GM23338 (cell line): ENCODE data around the gene ANKK1.

Source experiments
- CREB1 ChIP-seq: fragments of 250-450 bp; sonication (Bioruptor Pico); IDR thresholded peaks from 2 replicates; pipeline ENCODE4 v1.5.0; 2020; ENCODE audit warnings: low read depth, mild to moderate bottlenecking, moderate library complexity
- EZH2 ChIP-seq: fragments of 200-600 bp; sonication (generic); IDR thresholded peaks from one replicate; pipeline ENCODE4 v1.8.0; 2017; ENCODE audit warnings: antibody characterized with exemption, mild to moderate bottlenecking, low read depth; ENCODE audit not compliant: unreplicated experiment
- EZH2phosphoT487 ChIP-seq: fragments of 200-600 bp; sonication (generic); IDR thresholded peaks from one replicate; pipeline ENCODE4 v1.8.1; 2018; ENCODE audit warnings: antibody characterized with exemption; ENCODE audit not compliant: unreplicated experiment
- JUNB ChIP-seq: IDR thresholded peaks from one replicate; pipeline ENCODE4 v1.6.1; 2016; ENCODE audit warnings: antibody characterized with exemption; ENCODE audit not compliant: unreplicated experiment
- NANOG ChIP-seq: IDR thresholded peaks from 2 replicates; pipeline ENCODE4 v1.6.1; 2016; ENCODE audit warnings: antibody characterized with exemption, borderline replicate concordance
- POLR2AphosphoS5 ChIP-seq: IDR thresholded peaks from 2 replicates; pipeline ENCODE4 v1.6.1; 2016; ENCODE audit warnings: antibody characterized with exemption, low read depth
- ZNF114 ChIP-seq: fragments of 250-450 bp; sonication (Bioruptor Pico); IDR thresholded peaks from 2 replicates; pipeline ENCODE4 v1.5.0; 2020; ENCODE audit warnings: mild to moderate bottlenecking, moderate library complexity
- TF ChIP-seq, protein P1 (sequence below), 2 experiments: fragments of 200-600 bp in 1 of 2; sonication (generic) in 1 of 2; conservative IDR thresholded peaks; 2 replicates each; pipeline versions ENCODE4 v1.5.1 to v1.6.1; 2016 to 2017; ENCODE audit warnings: antibody characterized with exemption in 2 of 2, low read depth in 2 of 2, mild to moderate bottlenecking in 2 of 2, moderate library complexity in 1 of 2
- TF ChIP-seq, protein P2 (sequence below): fragments of 250-450 bp; sonication (Bioruptor Pico); IDR thresholded peaks from 2 replicates; pipeline ENCODE4 v1.5.0; 2020; ENCODE audit warnings: mild to moderate bottlenecking, moderate library complexity
- TF ChIP-seq, protein P3 (sequence below): IDR thresholded peaks from one replicate; pipeline ENCODE4 v1.6.1; 2018; ENCODE audit warnings: antibody characterized with exemption; ENCODE audit not compliant: unreplicated experiment

DNA sequence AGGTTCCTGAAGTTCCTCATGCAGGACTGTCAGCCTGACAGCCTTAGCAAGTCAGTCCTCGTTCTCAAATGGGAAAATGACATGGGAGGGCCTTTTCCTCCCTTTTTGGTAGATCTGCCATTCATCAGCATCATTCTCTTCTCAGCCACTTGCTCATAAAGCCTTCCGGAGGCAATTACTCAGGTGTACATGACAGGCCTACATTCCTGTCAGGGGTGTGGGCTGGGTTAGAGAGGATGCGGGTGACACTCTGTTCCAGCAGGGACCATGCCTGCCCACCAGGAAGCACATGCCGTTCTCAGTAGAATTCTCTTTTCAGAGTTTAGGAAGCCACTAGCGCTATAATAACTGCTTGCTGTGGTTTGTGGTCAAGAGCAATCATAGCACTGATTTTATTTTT is 24.2 kb upstream of the ANKK1 start:
- TF ChIP-seq ZNF114 (CRISPR knock-in tag) (no peak), EZH2phosphoT487 (no peak), EZH2 (no peak), CREB1 (CRISPR knock-in tag) (no peak), POLR2AphosphoS5 (no peak), JUNB (no peak), NANOG (no peak)
- TF ChIP-seq, protein P1, sequence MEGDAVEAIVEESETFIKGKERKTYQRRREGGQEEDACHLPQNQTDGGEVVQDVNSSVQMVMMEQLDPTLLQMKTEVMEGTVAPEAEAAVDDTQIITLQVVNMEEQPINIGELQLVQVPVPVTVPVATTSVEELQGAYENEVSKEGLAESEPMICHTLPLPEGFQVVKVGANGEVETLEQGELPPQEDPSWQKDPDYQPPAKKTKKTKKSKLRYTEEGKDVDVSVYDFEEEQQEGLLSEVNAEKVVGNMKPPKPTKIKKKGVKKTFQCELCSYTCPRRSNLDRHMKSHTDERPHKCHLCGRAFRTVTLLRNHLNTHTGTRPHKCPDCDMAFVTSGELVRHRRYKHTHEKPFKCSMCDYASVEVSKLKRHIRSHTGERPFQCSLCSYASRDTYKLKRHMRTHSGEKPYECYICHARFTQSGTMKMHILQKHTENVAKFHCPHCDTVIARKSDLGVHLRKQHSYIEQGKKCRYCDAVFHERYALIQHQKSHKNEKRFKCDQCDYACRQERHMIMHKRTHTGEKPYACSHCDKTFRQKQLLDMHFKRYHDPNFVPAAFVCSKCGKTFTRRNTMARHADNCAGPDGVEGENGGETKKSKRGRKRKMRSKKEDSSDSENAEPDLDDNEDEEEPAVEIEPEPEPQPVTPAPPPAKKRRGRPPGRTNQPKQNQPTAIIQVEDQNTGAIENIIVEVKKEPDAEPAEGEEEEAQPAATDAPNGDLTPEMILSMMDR (conservative IDR thresholded peaks at IDR 0.05; ENCODE audit: low read depth in 2 of 2): no peak
- TF ChIP-seq, protein P2, sequence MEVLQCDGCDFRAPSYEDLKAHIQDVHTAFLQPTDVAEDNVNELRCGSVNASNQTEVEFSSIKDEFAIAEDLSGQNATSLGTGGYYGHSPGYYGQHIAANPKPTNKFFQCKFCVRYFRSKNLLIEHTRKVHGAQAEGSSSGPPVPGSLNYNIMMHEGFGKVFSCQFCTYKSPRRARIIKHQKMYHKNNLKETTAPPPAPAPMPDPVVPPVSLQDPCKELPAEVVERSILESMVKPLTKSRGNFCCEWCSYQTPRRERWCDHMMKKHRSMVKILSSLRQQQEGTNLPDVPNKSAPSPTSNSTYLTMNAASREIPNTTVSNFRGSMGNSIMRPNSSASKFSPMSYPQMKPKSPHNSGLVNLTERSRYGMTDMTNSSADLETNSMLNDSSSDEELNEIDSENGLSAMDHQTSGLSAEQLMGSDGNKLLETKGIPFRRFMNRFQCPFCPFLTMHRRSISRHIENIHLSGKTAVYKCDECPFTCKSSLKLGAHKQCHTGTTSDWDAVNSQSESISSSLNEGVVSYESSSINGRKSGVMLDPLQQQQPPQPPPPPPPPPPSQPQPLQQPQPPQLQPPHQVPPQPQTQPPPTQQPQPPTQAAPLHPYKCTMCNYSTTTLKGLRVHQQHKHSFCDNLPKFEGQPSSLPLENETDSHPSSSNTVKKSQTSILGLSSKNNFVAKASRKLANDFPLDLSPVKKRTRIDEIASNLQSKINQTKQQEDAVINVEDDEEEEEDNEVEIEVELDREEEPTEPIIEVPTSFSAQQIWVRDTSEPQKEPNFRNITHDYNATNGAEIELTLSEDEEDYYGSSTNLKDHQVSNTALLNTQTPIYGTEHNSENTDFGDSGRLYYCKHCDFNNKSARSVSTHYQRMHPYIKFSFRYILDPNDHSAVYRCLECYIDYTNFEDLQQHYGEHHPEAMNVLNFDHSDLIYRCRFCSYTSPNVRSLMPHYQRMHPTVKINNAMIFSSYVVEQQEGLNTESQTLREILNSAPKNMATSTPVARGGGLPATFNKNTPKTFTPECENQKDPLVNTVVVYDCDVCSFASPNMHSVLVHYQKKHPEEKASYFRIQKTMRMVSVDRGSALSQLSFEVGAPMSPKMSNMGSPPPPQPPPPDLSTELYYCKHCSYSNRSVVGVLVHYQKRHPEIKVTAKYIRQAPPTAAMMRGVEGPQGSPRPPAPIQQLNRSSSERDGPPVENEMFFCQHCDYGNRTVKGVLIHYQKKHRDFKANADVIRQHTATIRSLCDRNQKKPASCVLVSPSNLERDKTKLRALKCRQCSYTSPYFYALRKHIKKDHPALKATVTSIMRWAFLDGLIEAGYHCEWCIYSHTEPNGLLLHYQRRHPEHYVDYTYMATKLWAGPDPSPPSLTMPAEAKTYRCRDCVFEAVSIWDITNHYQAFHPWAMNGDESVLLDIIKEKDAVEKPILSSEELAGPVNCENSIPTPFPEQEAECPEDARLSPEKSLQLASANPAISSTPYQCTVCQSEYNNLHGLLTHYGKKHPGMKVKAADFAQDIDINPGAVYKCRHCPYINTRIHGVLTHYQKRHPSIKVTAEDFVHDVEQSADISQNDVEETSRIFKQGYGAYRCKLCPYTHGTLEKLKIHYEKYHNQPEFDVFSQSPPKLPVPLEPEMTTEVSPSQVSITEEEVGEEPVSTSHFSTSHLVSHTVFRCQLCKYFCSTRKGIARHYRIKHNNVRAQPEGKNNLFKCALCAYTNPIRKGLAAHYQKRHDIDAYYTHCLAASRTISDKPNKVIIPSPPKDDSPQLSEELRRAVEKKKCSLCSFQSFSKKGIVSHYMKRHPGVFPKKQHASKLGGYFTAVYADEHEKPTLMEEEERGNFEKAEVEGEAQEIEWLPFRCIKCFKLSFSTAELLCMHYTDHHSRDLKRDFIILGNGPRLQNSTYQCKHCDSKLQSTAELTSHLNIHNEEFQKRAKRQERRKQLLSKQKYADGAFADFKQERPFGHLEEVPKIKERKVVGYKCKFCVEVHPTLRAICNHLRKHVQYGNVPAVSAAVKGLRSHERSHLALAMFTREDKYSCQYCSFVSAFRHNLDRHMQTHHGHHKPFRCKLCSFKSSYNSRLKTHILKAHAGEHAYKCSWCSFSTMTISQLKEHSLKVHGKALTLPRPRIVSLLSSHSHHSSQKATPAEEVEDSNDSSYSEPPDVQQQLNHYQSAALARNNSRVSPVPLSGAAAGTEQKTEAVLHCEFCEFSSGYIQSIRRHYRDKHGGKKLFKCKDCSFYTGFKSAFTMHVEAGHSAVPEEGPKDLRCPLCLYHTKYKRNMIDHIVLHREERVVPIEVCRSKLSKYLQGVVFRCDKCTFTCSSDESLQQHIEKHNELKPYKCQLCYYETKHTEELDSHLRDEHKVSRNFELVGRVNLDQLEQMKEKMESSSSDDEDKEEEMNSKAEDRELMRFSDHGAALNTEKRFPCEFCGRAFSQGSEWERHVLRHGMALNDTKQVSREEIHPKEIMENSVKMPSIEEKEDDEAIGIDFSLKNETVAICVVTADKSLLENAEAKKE (CRISPR knock-in tag): no peak
- TF ChIP-seq, protein P3, sequence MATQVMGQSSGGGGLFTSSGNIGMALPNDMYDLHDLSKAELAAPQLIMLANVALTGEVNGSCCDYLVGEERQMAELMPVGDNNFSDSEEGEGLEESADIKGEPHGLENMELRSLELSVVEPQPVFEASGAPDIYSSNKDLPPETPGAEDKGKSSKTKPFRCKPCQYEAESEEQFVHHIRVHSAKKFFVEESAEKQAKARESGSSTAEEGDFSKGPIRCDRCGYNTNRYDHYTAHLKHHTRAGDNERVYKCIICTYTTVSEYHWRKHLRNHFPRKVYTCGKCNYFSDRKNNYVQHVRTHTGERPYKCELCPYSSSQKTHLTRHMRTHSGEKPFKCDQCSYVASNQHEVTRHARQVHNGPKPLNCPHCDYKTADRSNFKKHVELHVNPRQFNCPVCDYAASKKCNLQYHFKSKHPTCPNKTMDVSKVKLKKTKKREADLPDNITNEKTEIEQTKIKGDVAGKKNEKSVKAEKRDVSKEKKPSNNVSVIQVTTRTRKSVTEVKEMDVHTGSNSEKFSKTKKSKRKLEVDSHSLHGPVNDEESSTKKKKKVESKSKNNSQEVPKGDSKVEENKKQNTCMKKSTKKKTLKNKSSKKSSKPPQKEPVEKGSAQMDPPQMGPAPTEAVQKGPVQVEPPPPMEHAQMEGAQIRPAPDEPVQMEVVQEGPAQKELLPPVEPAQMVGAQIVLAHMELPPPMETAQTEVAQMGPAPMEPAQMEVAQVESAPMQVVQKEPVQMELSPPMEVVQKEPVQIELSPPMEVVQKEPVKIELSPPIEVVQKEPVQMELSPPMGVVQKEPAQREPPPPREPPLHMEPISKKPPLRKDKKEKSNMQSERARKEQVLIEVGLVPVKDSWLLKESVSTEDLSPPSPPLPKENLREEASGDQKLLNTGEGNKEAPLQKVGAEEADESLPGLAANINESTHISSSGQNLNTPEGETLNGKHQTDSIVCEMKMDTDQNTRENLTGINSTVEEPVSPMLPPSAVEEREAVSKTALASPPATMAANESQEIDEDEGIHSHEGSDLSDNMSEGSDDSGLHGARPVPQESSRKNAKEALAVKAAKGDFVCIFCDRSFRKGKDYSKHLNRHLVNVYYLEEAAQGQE: no peak
